ENCODE data around the gene CDH8.

- TF ChIP-seq EZH2phosphoT487 (IDR thresholded peaks at IDR 0.05; ENCODE audit: borderline replicate concordance, low read length) (no peak), CTCF (IDR thresholded peaks at IDR 0.05; ENCODE audit: low read depth, low read length, poor library complexity, severe bottlenecking) (no peak)
Measured at GRCh38 chr16:61871837-61872777, 164.1 kb downstream of the CDH8 start.

Measured in DOHH2 (cell line).